B cell (primary cell): Measurements from ENCODE around the gene UMODL1. TPM values are rescaled to one million over a fixed set of nuclear protein-coding genes. Genes with fewer than 3 reads are reported as not detected.

Experiments
- ATAC-seq: fragments of 200-7000 bp; cut with Tn5 transposase; one replicate; pipeline ENCODE4 v1.10.0; 2021; ENCODE audit warnings: low read depth, mild to moderate bottlenecking, moderate number of reproducible peaks, moderate library complexity
- CTCF ChIA-PET: fragments of 350-600 bp; sonication (Branson Sonifier 250); formaldehyde crosslinking; loops from one replicate; lab custom pipeline; 2021; ENCODE audit warnings: antibody characterized with exemption, inconsistent platforms; lab: Charles Lee
- POLR2A ChIA-PET: fragments of 350-600 bp; sonication (Branson Sonifier 250); formaldehyde crosslinking; loops from one replicate; lab custom pipeline; 2021; ENCODE audit warnings: antibody characterized with exemption; lab: Charles Lee
- DNase-seq: peaks from one replicate; pipeline ENCODE4 v3.0.0; 2013
- H2AFZ ChIP-seq: 2 replicates; pipeline ENCODE4 v1.6.1; 2012; ENCODE audit warnings: mild to moderate bottlenecking, low read depth, low read length; ENCODE audit not compliant: insufficient read depth, poor library complexity, severe bottlenecking
- H3K27ac ChIP-seq, 2 donors: 1 replicate in 1 of 2; 2 replicates in 1 of 2; pipeline ENCODE4 v1.5.1; 2012 to 2013; ENCODE audit warnings: low read length in 2 of 2, mild to moderate bottlenecking in 2 of 2, moderate library complexity in 1 of 2
- H3K27me3 ChIP-seq, 4 experiments: fragments of 200-600 bp in 1 of 4; sonication (generic) in 1 of 4; replicated peaks in 1 of 4; 1 replicate in 2 of 4; 2 replicates in 2 of 4; pipeline versions ENCODE4 v1.6.1 to v1.7.0; 2013 to 2016; ENCODE audit warnings: low read length in 3 of 4, mild to moderate bottlenecking in 2 of 4, mixed read lengths in 1 of 4, moderate library complexity in 1 of 4; ENCODE audit not compliant: insufficient read depth in 4 of 4, control insufficient read depth in 3 of 4; ENCODE audit errors: control extremely low read depth in 1 of 4
- H3K36me3 ChIP-seq, 2 experiments: replicated peaks in 1 of 2; 1 replicate in 1 of 2; 2 replicates in 1 of 2; pipeline versions ENCODE4 v1.6.1 to v1.7.1; 2013; ENCODE audit warnings: low read length in 1 of 2; ENCODE audit not compliant: insufficient read depth in 2 of 2, control insufficient read depth in 1 of 2; ENCODE audit errors: control extremely low read depth in 1 of 2, extremely low read depth in 1 of 2
- H3K4me1 ChIP-seq, 2 donors: fragments of 200-600 bp in 1 of 2; sonication (generic) in 1 of 2; 1 replicate in 1 of 2; 2 replicates in 1 of 2; pipeline versions ENCODE4 v1.5.1 to v1.6.1; 2013 to 2017; ENCODE audit warnings: low read length in 2 of 2; ENCODE audit not compliant: control insufficient read depth in 2 of 2, insufficient read depth in 2 of 2
- H3K4me2 ChIP-seq: replicated peaks from 2 replicates; pipeline ENCODE3; 2012; ENCODE audit warnings: mild to moderate bottlenecking, low read depth, low read length; ENCODE audit not compliant: poor library complexity, severe bottlenecking
- H3K4me3 ChIP-seq, 5 experiments: fragments of 200-600 bp in 1 of 5; sonication (generic) in 1 of 5; 1 replicate in 3 of 5; 2 replicates in 2 of 5; pipeline versions ENCODE4 v1.5.1 to v1.7.0; 2011 to 2016; ENCODE audit warnings: low read length in 4 of 5, mild to moderate bottlenecking in 4 of 5, low read depth in 2 of 5, control low read depth in 1 of 5, moderate library complexity in 1 of 5; ENCODE audit not compliant: insufficient read depth in 1 of 5; ENCODE audit errors: control extremely low read depth in 1 of 5, extremely low read depth in 1 of 5
- H3K79me2 ChIP-seq: fragments of 200-600 bp; sonication (generic); one replicate; pipeline ENCODE4 v1.6.0; 2016; ENCODE audit warnings: low read length; ENCODE audit not compliant: control insufficient read depth, insufficient read depth
- H3K9ac ChIP-seq: fragments of 200-600 bp; sonication (generic); 2 replicates; pipeline ENCODE4 v1.6.1; 2017; ENCODE audit warnings: mild to moderate bottlenecking, low read length, moderate library complexity
- H3K9me3 ChIP-seq, 3 donors: one replicate each; pipeline versions ENCODE4 v1.6.1 to v1.7.1; 2013; ENCODE audit warnings: low read length in 2 of 3; ENCODE audit not compliant: control insufficient read depth in 2 of 3, insufficient read depth in 1 of 3; ENCODE audit errors: control extremely low read depth in 1 of 3
- H4K20me1 ChIP-seq: 2 replicates; pipeline ENCODE4 v1.6.0; 2012; ENCODE audit warnings: mild to moderate bottlenecking, low read length; ENCODE audit not compliant: insufficient read depth, control insufficient read depth, poor library complexity, severe bottlenecking
- H3K27ac Mint-ChIP-seq: one replicate; pipeline ENCODE4 v1.8.0; 2021; ENCODE audit warnings: mixed read lengths
- H3K27me3 Mint-ChIP-seq: one replicate; pipeline ENCODE4 v1.8.0; 2021; ENCODE audit warnings: mixed read lengths
- H3K4me1 Mint-ChIP-seq: one replicate; pipeline ENCODE4 v1.8.0; 2021; ENCODE audit warnings: mixed read lengths
- H3K4me3 Mint-ChIP-seq: one replicate; pipeline ENCODE4 v1.8.0; 2021; ENCODE audit warnings: mixed read lengths
- H3K9me3 Mint-ChIP-seq: one replicate; pipeline ENCODE4 v1.8.0; 2022; ENCODE audit warnings: mixed read lengths; ENCODE audit not compliant: insufficient read depth
- EZH2 ChIP-seq: IDR thresholded peaks from 2 replicates; pipeline ENCODE4 v1.6.1; 2012; ENCODE audit warnings: borderline replicate concordance, low read depth, mild to moderate bottlenecking, moderate library complexity, low read length; ENCODE audit not compliant: insufficient read depth, poor library complexity, severe bottlenecking
- WGBS: methylation state at CpG from one replicate; pipeline ENCODE4 v1.1.5; 2013; ENCODE audit warnings: missing lambda C conversion rate; ENCODE audit not compliant: insufficient coverage; 5-methylcytosine and 5-hydroxymethylcytosine counted together
- intact Hi-C: fragments of 100-400 bp; cut with micrococcal nuclease; formaldehyde crosslinking; loops from one replicate; pipeline ENCODE4 v1.10.0; 2022
- polyA plus RNA-seq: library from polyadenylated mRNA; depleted of rRNA; stranded (reverse); fragments of >200 nt; gene quantifications from 2 replicates; pipeline ENCODE4 v1.2.3, GENCODE V29; 2012
- total RNA-seq, 2 donors: library from RNA; stranded (reverse); fragments of 120-200 nt in 1 of 2; gene quantifications; 1 replicate in 1 of 2; 2 replicates in 1 of 2; pipeline versions ENCODE4 v1.2.3 to v1.2.4, GENCODE V29; 2013 to 2022
- TF ChIP-seq, protein P1 (sequence below): fragments of 200-600 bp; IDR thresholded peaks from one replicate; pipeline ENCODE4 v1.8.0; 2022; ENCODE audit warnings: antibody characterized with exemption, mild to moderate bottlenecking

The UMODL1 gene
- total and polyA plus RNA-seq, 2 donors (not counting 1 experiment from before 2014, with no cell fraction given), result 0.10 to 0.49 TPM

- Histone ChIP-seq H3K36me3 (no peaks in the 10 kb centered on the region), H3K27ac (no peak overlapping the region), H2AFZ (no peak overlapping the region), H3K9ac (no peak overlapping the region), H4K20me1 (no peaks in the 10 kb centered on the region), H3K4me1 (peaks cover 42 to 44% of the 10 kb centered on the region in 2 donors), H3K4me3 (no peak overlapping the region), H3K27me3 (peaks cover 0 to 63% (median 26%) of the 10 kb centered on the region in 4 experiments), H3K9me3 (no peaks in the 10 kb centered on the region), H3K4me2 (peak overlapping the region; percentile 42), H3K79me2 (no peaks in the 10 kb centered on the region)
- intact Hi-C loops, result loop anchor here (1.0 to 5.0 kb wide), 4 partner anchors 108 to 835 kb away; no protein-coding TSS in a partner anchor
- ChIA-PET CTCF (interaction anchor here (0.5 to 6.2 kb wide), 47 partner anchors 10 to 834 kb away, joined by 3 to 117 read pairs (median 5); partner anchors contain the start of genes PRDM15 and ZBTB21), POLR2A (interaction anchor here (0.5 to 1.4 kb wide), 6 partner anchors 10 to 261 kb away, joined by 4 to 10 read pairs (median 4); partner anchors contain the start of gene ZBTB21)
- H3K4me1 Mint-ChIP-seq, result peaks cover 51% of the 10 kb centered on the region
- TF ChIP-seq EZH2, result no peak
- TF ChIP-seq, protein P1, sequence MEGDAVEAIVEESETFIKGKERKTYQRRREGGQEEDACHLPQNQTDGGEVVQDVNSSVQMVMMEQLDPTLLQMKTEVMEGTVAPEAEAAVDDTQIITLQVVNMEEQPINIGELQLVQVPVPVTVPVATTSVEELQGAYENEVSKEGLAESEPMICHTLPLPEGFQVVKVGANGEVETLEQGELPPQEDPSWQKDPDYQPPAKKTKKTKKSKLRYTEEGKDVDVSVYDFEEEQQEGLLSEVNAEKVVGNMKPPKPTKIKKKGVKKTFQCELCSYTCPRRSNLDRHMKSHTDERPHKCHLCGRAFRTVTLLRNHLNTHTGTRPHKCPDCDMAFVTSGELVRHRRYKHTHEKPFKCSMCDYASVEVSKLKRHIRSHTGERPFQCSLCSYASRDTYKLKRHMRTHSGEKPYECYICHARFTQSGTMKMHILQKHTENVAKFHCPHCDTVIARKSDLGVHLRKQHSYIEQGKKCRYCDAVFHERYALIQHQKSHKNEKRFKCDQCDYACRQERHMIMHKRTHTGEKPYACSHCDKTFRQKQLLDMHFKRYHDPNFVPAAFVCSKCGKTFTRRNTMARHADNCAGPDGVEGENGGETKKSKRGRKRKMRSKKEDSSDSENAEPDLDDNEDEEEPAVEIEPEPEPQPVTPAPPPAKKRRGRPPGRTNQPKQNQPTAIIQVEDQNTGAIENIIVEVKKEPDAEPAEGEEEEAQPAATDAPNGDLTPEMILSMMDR, result peak; percentile 96
- ATAC-seq, result peak; percentile 81
- H3K27me3 Mint-ChIP-seq, result peaks cover 37% of the 10 kb centered on the region
- WGBS, result 21% methylated on average over 8 of the region's 15 CpGs
- H3K9me3 Mint-ChIP-seq, result no peaks in the 10 kb centered on the region
- H3K4me3 Mint-ChIP-seq, result peak overlapping the region; percentile 38
- peak; percentile 82 for DNase-seq
- no peak overlapping the region for H3K27ac Mint-ChIP-seq
These were observed 46.3 kb downstream of the UMODL1 start for GRCh38 chr21:42117229-42117966.
